Neuronal stem cell (in vitro differentiated cells): ENCODE results near the gene KDM4C.

Experiments used
- DNase-seq: peaks from one replicate; pipeline ENCODE4 v3.0.0-alpha.2; 2013; ENCODE audit warnings: low spot score
- H2AFZ ChIP-seq: one replicate; pipeline ENCODE4 v1.6.1; 2013; ENCODE audit warnings: mild to moderate bottlenecking, low read length, inconsistent platforms
- H2AK5ac ChIP-seq: 2 replicates; pipeline ENCODE4 v1.6.1; 2013; ENCODE audit warnings: low read depth, mild to moderate bottlenecking, inconsistent platforms, low read length, moderate library complexity, mixed read lengths
- H2BK120ac ChIP-seq: 2 replicates; pipeline ENCODE4 v1.6.1; 2013; ENCODE audit warnings: low read depth, mild to moderate bottlenecking, inconsistent platforms, low read length, moderate library complexity, mixed read lengths
- H2BK12ac ChIP-seq: one replicate; pipeline ENCODE4 v1.6.1; 2013; ENCODE audit warnings: low read length, inconsistent platforms
- H2BK15ac ChIP-seq: 2 replicates; pipeline ENCODE4 v1.6.1; 2013; ENCODE audit warnings: mild to moderate bottlenecking, low read length, inconsistent platforms, mixed read lengths
- H2BK5ac ChIP-seq: one replicate; pipeline ENCODE4 v1.6.1; 2013; ENCODE audit warnings: inconsistent platforms, mild to moderate bottlenecking, low read length, moderate library complexity
- H3K14ac ChIP-seq: one replicate; pipeline ENCODE4 v1.6.1; 2013; ENCODE audit warnings: low read length, inconsistent platforms
- H3K18ac ChIP-seq: 2 replicates; pipeline ENCODE4 v1.6.1; 2013; ENCODE audit warnings: low read length, inconsistent platforms
- H3K23ac ChIP-seq: 2 replicates; pipeline ENCODE4 v1.6.1; 2013; ENCODE audit warnings: low read depth, mild to moderate bottlenecking, mixed read lengths, low read length, inconsistent platforms; ENCODE audit not compliant: poor library complexity
- H3K27ac ChIP-seq: replicated peaks from 3 replicates; pipeline ENCODE4 v1.5.1; 2013; ENCODE audit warnings: low read length, inconsistent platforms
- H3K27me3 ChIP-seq, 3 experiments: 2 replicates each; pipeline ENCODE4 v1.6.1; 2013; ENCODE audit warnings: low read length in 3 of 3, mild to moderate bottlenecking in 2 of 3, inconsistent platforms in 1 of 3, low read depth in 1 of 3, mixed read lengths in 1 of 3, moderate library complexity in 1 of 3; ENCODE audit not compliant: control insufficient read depth in 3 of 3, insufficient read depth in 3 of 3
- H3K36me3 ChIP-seq, 2 donors: replicated peaks in 1 of 2; 2 replicates each; pipeline ENCODE4 v1.6.1; 2013; ENCODE audit warnings: low read length in 2 of 2; ENCODE audit not compliant: control insufficient read depth in 2 of 2, insufficient read depth in 2 of 2
- H3K4ac ChIP-seq: 2 replicates; pipeline ENCODE4 v1.6.1; 2013; ENCODE audit warnings: inconsistent platforms, mild to moderate bottlenecking, low read length, moderate library complexity
- H3K4me1 ChIP-seq, 2 donors: 1 replicate in 1 of 2; 2 replicates in 1 of 2; pipeline ENCODE4 v1.6.1; 2013; ENCODE audit warnings: low read length in 2 of 2, low read depth in 1 of 2; ENCODE audit not compliant: control insufficient read depth in 2 of 2, insufficient read depth in 1 of 2
- H3K4me2 ChIP-seq: one replicate; pipeline ENCODE4 v1.6.1; 2013; ENCODE audit warnings: mild to moderate bottlenecking, low read length, inconsistent platforms; ENCODE audit not compliant: insufficient read depth, poor library complexity, severe bottlenecking
- H3K4me3 ChIP-seq, 2 donors: 2 replicates each; pipeline ENCODE4 v1.5.1; 2013; ENCODE audit warnings: low read length in 2 of 2, mild to moderate bottlenecking in 2 of 2, inconsistent platforms in 1 of 2, moderate library complexity in 1 of 2
- H3K79me1 ChIP-seq: one replicate; pipeline ENCODE4 v1.6.1; 2013; ENCODE audit warnings: low read depth, mild to moderate bottlenecking, inconsistent platforms, low read length, moderate library complexity
- H3K9ac ChIP-seq: one replicate; pipeline ENCODE4 v1.6.1; 2013; ENCODE audit warnings: mild to moderate bottlenecking, low read depth, low read length, inconsistent platforms; ENCODE audit not compliant: poor library complexity
- H3K9me3 ChIP-seq, 2 donors: replicated peaks in 1 of 2; 2 replicates each; pipeline versions ENCODE3 to v1.6.1; 2013; ENCODE audit warnings: low read length in 2 of 2, mild to moderate bottlenecking in 2 of 2, inconsistent platforms in 1 of 2, low read depth in 1 of 2, mixed read lengths in 1 of 2, moderate library complexity in 1 of 2; ENCODE audit not compliant: control insufficient read depth in 2 of 2, insufficient read depth in 1 of 2
- H4K8ac ChIP-seq: one replicate; pipeline ENCODE4 v1.6.1; 2013; ENCODE audit warnings: low read depth, mild to moderate bottlenecking, inconsistent platforms, low read length, moderate library complexity
- H4K91ac ChIP-seq: one replicate; pipeline ENCODE4 v1.6.1; 2013; ENCODE audit warnings: low read length, low read depth, mild to moderate bottlenecking, inconsistent platforms; ENCODE audit not compliant: poor library complexity
- WGBS, 2 donors: extraction: QIAGEN DNeasy Blood & Tissue Kit; methylation state at CpG; one replicate each; pipeline ENCODE4 v1.1.7; 2013; ENCODE audit warnings: missing lambda C conversion rate in 2 of 2, mixed read lengths in 1 of 2; ENCODE audit not compliant: insufficient read length in 2 of 2, insufficient replicate concordance in 1 of 2; ENCODE audit errors: extremely low coverage in 2 of 2; 5-methylcytosine and 5-hydroxymethylcytosine counted together

Gene KDM4C

DNA sequence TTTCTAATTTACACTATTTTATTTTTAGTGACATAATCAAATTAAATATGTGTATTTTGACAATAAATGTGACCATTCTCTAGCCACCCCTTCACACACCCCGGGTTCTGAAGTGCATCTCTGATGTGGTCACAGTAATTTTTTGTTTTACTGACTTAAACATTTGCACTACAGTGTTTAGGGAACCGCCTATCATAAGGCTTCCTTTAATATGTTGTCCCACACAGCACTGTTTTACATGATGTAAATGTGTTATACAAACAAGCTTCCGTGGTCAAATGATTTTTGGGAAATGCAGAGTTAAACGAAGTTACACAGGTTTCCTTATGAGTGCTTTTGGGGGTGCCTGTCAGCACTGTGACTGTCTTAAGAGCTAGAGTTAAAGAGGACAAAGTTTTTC, 86.5 kb downstream of the KDM4C start:
- H2AFZ ChIP-seq, result no peak overlapping the region
- WGBS, 2 donors, result no CpG with 5 or more reads among the region's 4 CpGs
- H3K27ac ChIP-seq, result no peak overlapping the region
- H3K4ac ChIP-seq, result no peak overlapping the region
- H2BK5ac ChIP-seq, result no peak overlapping the region
- no peak overlapping the region for H2BK12ac ChIP-seq
- no peaks in the 10 kb centered on the region for H3K79me1 ChIP-seq
- no peaks in the 10 kb centered on the region for H3K9me3 ChIP-seq
- DNase-seq, result no peak
- H3K23ac ChIP-seq, result no peak overlapping the region
- no peak overlapping the region for H3K18ac ChIP-seq
- no peak overlapping the region for H3K4me3 ChIP-seq
- no peak overlapping the region for H2BK120ac ChIP-seq
- H3K9ac ChIP-seq, result no peak overlapping the region
- peaks cover 0 to 3% of the 10 kb centered on the region in 2 donors for H3K4me1 ChIP-seq
- H2BK15ac ChIP-seq, result no peak overlapping the region
- no peak overlapping the region for H4K91ac ChIP-seq
- H3K14ac ChIP-seq, result no peak overlapping the region
- H2AK5ac ChIP-seq, result no peak overlapping the region
- no peak overlapping the region for H4K8ac ChIP-seq
- H3K27me3 ChIP-seq, result no peaks in the 10 kb centered on the region
- no peaks in the 10 kb centered on the region for H3K36me3 ChIP-seq
- no peak overlapping the region for H3K4me2 ChIP-seq

- Histone ChIP-seq H3K36me3 (no peaks in the 10 kb centered on the region), H3K9me3 (no peaks in the 10 kb centered on the region), H3K27me3 (no peaks in the 10 kb centered on the region), H3K4me2 (no peak overlapping the region), H2AFZ (no peak overlapping the region), H4K91ac (no peak overlapping the region), H3K18ac (peak overlapping the region; percentile 33), H3K27ac (no peak overlapping the region), H2BK15ac (no peak overlapping the region), H3K4me1 (peaks cover 0 to 3% of the 10 kb centered on the region in 2 donors), H3K9ac (no peak overlapping the region), H3K4ac (no peak overlapping the region), H3K79me1 (no peaks in the 10 kb centered on the region), H2BK5ac (no peak overlapping the region), H3K14ac (no peak overlapping the region), H4K8ac (no peak overlapping the region), H2AK5ac (no peak overlapping the region), H3K4me3 (no peak overlapping the region), H2BK120ac (no peak overlapping the region), H3K23ac (no peak overlapping the region), H2BK12ac (no peak overlapping the region)
- no CpG with 5 or more reads among the region's 8 CpGs for WGBS, 2 donors
- DNase-seq, result no peak
These were observed 87.5 kb downstream of the KDM4C start for GRCh38 chr9:6845128-6845826.

- H3K9ac ChIP-seq, result no peak overlapping the region
- no CpG with 5 or more reads among the region's 2 CpGs for WGBS, 2 donors
- H2BK12ac ChIP-seq, result no peak overlapping the region
- H3K4ac ChIP-seq, result no peak overlapping the region
- peak; percentile 15 for DNase-seq
- H3K9me3 ChIP-seq, result no peaks in the 10 kb centered on the region
- no peak overlapping the region for H3K4me3 ChIP-seq
- H3K4me1 ChIP-seq, result peaks cover 0 to 3% of the 10 kb centered on the region in 2 donors
- no peaks in the 10 kb centered on the region for H3K36me3 ChIP-seq
- H3K23ac ChIP-seq, result no peak overlapping the region
- H4K91ac ChIP-seq, result no peak overlapping the region
- H2BK5ac ChIP-seq, result no peak overlapping the region
- no peak overlapping the region for H3K14ac ChIP-seq
- H3K79me1 ChIP-seq, result no peaks in the 10 kb centered on the region
- H2AFZ ChIP-seq, result no peak overlapping the region
- H4K8ac ChIP-seq, result no peak overlapping the region
- H3K27ac ChIP-seq, result no peak overlapping the region
- H3K18ac ChIP-seq, result no peak overlapping the region
- H2BK15ac ChIP-seq, result no peak overlapping the region
- H3K27me3 ChIP-seq, result no peaks in the 10 kb centered on the region
- no peak overlapping the region for H2AK5ac ChIP-seq
- H3K4me2 ChIP-seq, result no peak overlapping the region
- no peak overlapping the region for H2BK120ac ChIP-seq
These were observed 88.1 kb downstream of the KDM4C start for GRCh38 chr9:6845880-6846279.

DNA sequence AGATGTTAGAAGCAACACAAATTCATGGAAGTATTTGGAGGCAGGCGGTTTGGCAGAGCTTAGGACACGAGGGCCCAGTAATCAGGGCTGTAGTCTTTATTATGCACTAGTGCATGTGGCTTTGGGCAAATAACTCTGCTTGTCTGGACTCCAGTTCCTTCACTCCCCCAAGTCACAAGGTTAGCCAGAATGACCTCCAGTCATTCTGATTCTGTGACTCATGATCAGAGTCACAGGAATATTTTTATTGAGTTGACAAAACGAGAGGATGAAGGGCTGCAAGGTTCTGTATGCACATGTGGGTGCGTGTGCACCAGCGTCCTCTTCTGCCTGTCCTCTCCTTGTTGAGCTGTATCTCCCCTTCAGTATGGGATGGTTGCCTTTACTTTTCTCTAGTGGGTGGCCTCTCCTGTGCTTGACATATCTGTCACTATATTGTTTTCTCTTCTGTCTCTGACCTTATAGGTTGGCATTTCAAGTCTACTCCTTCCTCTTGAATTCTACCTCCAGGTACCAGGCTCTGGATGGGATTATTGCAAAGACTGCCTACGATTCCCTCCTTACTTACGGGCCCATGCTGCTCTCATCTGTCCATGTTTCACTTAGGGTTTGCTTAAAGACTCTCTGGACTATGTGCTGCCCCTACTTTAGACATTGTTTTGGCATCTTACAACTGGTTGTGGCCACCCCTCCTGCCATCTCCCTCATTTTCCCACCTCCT, 94.6 kb downstream of the KDM4C start:
- Histone ChIP-seq H3K4ac (no peak overlapping the region), H3K79me1 (no peaks in the 10 kb centered on the region), H2BK15ac (no peak overlapping the region), H2BK120ac (no peak overlapping the region), H3K9me3 (no peaks in the 10 kb centered on the region), H3K14ac (no peak overlapping the region), H3K9ac (no peak overlapping the region), H2AFZ (no peak overlapping the region), H4K8ac (no peak overlapping the region), H3K4me2 (no peak overlapping the region), H3K36me3 (no peaks in the 10 kb centered on the region), H3K4me1 (peaks cover 0 to 2% of the 10 kb centered on the region in 2 donors), H3K23ac (no peak overlapping the region), H2BK12ac (no peak overlapping the region), H4K91ac (no peak overlapping the region), H3K4me3 (no peak overlapping the region), H2AK5ac (no peak overlapping the region), H3K27ac (no peak overlapping the region), H2BK5ac (no peak overlapping the region), H3K27me3 (no peaks in the 10 kb centered on the region), H3K18ac (no peak overlapping the region)
- DNase-seq, result no peak
- WGBS, 2 donors, result no CpG with 5 or more reads among the region's 7 CpGs
